HG03039 (cell line): Measurements from ENCODE around the gene CLIP4.

Experiments used
- ATAC-seq: cut with Tn5 transposase; IDR thresholded peaks from one replicate; pipeline ENCODE4 v1.9.1; 2021; ENCODE audit warnings: mild to moderate bottlenecking, moderate library complexity; ENCODE audit not compliant: unreplicated experiment

Gene CLIP4

DNA sequence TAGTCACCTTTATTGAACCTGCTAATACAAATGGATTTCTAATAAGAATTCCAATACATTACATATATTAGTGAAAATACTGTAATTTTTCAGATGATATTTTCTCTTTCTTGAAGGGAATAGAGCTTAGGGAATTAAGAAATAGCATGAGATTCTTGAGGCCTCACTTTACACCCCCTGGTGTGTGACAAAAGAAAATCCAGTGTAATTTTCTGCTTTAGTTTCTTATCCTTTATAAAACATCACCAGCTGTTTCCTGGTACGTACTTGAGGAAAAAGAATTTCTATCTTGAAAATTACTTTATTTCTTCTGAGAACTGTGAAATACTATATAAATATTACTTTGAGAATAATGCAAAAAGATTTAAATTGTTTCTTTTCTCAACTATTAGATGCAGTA, 71.6 kb downstream of the CLIP4 start:
- ATAC-seq = no peak

GRCh38 chr2:29187926-29188325, 72.7 kb downstream of the CLIP4 start:
- no peak for ATAC-seq

DNA sequence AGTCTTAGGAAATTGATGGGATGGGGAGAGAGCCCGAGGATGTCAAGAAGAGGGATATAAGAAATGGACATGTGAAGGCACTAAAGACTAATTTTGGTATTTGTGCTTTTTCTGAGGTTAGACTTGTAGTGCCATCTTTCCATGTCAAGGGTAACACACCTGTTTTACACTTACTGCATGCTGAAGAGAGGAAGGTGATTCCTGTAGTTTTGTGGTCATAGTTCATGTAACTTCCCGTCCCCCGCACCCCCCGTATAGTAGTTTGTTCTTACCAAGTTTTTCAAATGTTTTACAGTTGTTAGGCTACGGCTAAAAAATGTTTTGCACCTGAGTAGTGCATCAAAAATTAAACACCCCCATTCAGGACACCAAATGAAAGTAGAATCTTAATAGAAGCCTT, 73.8 kb downstream of the CLIP4 start:
- ATAC-seq = no peak

DNA sequence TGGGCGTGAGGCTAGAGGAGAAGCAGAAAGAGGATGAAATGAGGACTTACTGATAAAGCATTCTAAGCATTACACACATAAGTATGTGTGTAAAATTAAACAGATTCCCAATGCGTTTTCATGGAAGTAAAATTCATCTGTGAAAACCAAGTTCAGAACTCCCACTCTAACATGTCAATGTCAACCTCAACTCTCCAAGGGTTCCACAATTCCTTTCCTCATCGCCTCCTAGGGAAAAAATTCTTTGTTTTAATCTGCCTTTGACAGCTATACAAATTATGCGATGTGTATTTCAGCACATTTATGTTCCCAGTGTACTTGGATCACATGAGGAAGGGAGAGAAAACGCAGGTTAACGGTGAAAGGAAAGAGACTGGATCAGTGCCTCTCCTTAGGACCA, 76.6 kb downstream of the CLIP4 start:
- ATAC-seq = no peak

DNA sequence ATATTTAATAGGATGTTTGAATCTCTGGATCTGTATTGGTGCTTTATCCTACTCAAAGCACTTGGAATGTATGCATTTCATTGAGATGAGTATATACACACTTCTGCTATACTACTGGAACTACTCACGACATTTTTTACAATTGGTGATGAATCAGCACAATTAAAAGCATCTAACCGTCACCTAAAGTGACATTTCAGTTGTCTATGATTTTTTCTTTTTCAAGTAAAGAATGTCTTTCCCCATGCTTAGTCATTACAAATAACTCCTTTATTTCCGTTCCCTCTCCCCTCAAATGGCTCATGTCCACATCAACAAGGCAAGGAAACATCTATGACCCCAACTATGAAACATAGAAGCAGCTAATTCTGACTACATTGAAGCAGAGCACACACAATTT, 77.3 kb downstream of the CLIP4 start:
- ATAC-seq = no peak

- ATAC-seq = no peak
These were observed 77.9 kb downstream of the CLIP4 start for GRCh38 chr2:29193111-29193510.

DNA sequence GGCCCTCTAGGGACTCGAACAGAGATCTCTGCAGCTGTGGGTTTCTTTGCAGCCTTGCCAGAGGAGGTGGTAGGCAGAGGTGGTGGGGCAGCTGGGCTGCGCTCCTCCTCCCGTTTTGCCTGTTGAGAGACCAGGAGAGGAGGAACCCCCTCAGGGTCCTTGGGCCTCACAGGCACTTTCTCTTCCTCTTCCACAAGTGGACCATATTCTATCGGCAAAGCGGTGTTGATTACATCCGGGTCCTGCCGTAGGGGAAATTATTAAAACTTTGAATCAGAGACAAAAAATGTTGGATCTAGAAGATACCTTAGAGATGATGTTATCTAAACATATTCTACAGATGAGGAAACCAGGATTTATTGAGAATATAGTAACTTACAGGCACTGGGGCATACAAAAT, 78.5 kb downstream of the CLIP4 start:
- ATAC-seq = no peak

- ATAC-seq = no peak
These were observed 80.6 kb downstream of the CLIP4 start for GRCh38 chr2:29195796-29196195.

GRCh38 chr2:29196792-29197788, 81.9 kb downstream of the CLIP4 start:
- no peak for ATAC-seq

DNA sequence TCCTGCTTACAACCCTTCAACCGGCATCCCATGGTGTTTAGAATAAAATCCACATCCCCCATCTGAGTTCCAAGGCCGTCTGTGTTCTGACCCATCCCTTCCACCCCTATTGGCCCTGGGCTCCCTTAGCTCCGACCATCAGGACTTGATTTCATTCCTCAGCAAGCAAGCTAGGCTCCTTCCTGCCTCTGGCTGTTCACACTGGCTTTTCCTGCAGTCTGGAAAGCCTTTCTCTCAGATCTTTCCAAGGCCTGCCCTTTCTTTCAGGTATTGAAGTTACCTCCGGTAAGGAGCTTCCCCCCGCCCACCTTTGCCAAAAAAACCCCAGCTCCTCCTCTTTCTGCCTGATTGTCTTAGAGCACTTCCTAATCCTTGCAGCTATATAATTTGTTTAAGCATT, 86.8 kb downstream of the CLIP4 start:
- no peak for ATAC-seq

DNA sequence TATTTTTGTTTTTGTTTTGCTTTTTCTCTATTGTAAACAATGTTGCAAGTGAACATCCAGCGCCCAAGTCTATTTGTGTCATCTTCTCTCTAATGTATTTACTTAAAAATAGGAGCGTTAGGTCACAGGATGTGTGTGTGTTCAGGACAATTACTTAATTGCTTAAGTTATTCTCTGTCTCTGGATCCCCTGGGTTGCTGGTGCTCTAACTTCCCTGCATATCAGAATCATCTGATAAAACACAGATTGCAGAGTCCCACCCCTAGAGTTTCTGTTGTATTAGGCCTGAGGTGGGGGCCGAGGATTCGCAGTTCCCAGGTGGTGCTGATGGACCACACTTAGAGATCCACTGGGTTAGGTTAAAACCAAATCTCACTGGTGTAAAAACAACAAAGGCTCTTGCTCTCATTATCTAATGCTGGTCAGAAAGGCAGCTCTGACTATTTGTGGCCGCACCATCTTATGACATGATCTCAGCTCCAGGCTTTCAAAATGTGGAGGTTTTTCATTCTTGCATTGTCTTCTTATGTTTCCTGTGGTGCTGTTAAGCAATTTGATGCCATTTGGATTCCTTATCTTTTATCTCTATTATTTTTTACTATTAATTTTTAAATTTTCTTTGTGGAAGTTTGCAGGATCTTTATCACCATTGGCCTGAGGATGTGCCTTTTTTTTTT, 87.7 kb downstream of the CLIP4 start:
- ATAC-seq = no peak

- ATAC-seq = no peak
These were observed 91.7 kb downstream of the CLIP4 start for GRCh38 chr2:29206941-29207340.

DNA sequence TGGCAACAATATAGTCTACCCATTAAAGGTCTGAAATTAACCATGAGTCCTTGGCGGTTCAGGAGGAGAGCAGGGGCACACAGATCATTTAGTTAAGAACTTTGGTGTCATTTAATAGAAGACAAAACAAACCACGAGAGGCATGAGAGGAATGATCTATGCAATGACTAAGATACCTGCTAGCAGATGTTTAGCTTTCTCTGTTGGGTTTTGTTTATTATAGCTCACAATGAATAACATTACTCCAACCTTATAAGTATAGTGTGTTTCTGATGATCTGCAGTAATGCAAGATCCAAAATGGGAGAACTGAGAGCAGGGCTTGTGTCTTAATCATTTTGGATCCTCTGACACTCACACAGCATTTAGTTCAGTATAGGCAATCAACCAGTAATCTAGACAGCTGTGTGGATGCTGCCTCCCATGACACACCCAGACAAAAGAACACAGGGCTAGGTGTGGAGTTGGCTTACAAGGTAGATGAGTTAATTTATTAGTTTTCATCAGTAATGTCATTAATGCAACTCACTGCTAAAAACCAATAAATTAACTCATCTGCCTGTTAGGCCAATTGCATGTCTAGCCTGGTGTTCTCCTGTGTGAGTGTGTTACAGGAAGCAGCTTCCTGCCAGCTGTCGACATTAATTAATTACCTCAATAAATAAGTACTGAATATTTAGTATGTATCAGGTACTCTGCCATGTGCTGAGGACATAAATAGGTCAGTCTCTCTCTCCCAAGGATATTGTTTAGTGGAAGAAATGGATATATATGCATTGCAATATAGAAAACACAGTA, 92.3 kb downstream of the CLIP4 start:
- ATAC-seq = no peak

DNA sequence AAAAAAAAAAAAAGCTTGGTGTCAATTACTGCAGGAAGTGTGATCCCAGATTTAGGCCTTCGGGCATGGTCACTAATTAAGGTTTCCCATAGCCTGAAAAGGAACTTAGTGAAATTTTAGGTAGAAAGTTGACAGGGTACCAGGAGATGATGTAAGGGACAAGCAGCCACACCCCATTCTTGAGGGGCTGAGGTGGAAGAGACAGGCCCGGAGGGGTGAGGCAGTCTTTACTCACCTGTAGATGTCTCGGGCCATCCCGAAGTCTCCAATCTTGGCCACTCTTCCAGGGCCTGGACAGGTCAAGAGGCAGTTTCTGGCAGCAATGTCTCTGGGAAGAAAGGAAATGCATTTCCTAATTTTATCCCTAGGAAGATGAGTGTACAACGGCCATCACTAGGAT, 94.3 kb downstream of the CLIP4 start:
- ATAC-seq = no peak

DNA sequence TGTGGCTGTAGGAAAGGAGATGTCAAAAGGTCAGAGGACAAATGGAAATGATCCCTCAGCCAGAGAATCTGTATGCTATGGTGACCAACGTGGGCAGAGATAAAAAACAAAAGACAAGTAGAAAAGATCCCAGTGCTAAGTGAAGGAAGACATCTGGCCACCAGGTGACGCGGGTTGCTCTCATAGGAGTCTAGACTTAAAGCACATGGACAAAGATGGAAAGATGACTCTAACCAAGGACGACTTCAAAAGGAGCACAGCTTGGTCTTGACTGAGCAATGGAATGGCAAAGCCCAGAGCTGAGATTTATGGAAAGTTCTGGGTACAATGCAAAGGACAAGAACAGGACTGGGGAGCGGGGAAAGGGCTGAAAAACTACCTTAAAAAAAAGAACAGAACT, 96.8 kb downstream of the CLIP4 start:
- no peak for ATAC-seq

DNA sequence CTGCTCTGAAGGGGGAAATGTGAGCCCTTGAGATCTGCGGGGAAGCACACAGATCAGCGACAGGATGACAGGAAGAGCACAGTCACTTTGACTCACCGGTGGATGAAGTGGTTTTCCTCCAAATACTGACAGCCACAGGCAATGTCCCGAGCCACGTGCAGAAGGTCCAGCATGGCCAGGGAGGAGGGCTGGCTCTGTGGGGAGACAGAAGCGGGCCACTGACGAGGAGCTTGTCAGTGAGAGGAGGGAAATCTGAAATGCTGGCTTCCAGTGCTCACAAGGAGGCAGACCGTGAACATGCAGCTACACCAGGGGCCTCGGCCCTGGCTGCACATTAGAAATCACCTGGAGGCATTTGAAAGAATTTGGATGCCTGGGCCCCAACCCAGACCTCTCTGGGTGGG, 98.7 kb downstream of the CLIP4 start:
- no peak for ATAC-seq

DNA sequence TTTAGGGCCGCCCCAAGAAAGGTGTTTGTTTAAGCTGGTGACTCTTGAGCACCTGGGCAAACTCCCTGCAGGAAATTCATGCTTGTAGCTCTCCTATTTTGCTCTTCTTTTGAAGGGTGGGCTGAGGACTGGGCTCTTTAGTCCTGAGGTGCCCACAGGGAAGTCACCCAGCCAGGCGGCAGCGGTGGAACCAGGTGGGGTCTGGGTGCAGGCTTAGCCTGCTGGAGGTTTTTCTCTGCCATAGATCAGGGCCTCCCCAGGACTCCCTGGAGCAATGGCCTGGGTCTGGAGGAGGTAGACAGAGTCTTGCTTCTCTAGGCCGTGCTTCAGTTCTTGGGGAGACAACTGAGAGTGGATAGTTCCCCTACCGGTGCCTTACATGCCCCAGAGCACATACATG, 99.9 kb downstream of the CLIP4 start:
- no peak for ATAC-seq

- ATAC-seq = no peak
These were observed 100.8 kb downstream of the CLIP4 start for GRCh38 chr2:29215739-29216608.

DNA sequence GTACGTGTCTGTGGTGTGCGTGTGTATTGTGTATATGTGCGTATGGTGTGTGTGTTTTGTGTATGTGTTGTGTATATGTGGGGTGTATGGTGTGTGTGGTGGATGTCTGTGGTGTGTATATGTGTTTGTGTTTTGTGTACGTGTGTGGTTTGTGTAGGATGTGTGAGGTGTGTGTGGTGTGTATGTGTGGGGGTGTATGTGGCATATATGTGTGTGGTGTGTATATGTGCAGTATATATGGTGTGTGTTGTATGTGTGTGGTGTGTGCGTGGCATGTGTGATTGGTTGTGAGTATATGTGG, 101.3 kb downstream of the CLIP4 start:
- ATAC-seq = no peak

- no peak for ATAC-seq
These were observed 102.9 kb downstream of the CLIP4 start for GRCh38 chr2:29218071-29218470.
